IMR-90 (cell line): ENCODE measurements around the gene ZFPM1. TPM values are rescaled to one million over a fixed set of nuclear protein-coding genes. Genes with fewer than 3 reads are reported as not detected.

Experiments
- ATAC-seq: fragments of 200-7000 bp; cut with Tn5 transposase; 2 replicates; pipeline ENCODE4 v1.9.1; 2020; ENCODE audit warnings: low read depth, mild to moderate bottlenecking, moderate library complexity
- BruUV-seq: library from RNA; stranded (reverse); fragments of 400-500 nt; replicated peaks from 2 replicates; lab custom pipeline; 2021; lab: Mats Ljungman, UMichigan
- CTCF ChIA-PET: fragments of 300-600 bp; formaldehyde crosslinking; extraction: SDS; loops from one replicate; lab custom pipeline; 2021; ENCODE audit warnings: antibody characterized with exemption; lab: Yijun Ruan, JAX
- POLR2A ChIA-PET: fragments of 300-600 bp; sonication (Branson Sonifier 250); formaldehyde crosslinking; loops from one replicate; lab custom pipeline; 2022; ENCODE audit warnings: antibody characterized with exemption; ENCODE audit not compliant: unreplicated experiment; lab: Charles Lee
- DNase-seq: peaks from one replicate; pipeline ENCODE4 v3.0.0; 2013
- H2AFZ ChIP-seq: replicated peaks from 2 replicates; pipeline ENCODE3; 2013; ENCODE audit warnings: low read length, mild to moderate bottlenecking; ENCODE audit not compliant: poor library complexity
- H2AK5ac ChIP-seq: 2 replicates; pipeline ENCODE4 v1.6.1; 2013; ENCODE audit warnings: low read depth, low read length, inconsistent platforms
- H2AK9ac ChIP-seq: replicated peaks from 2 replicates; pipeline ENCODE3; 2013; ENCODE audit warnings: mild to moderate bottlenecking, low read depth, low read length, moderate library complexity; ENCODE audit not compliant: poor library complexity
- H2BK120ac ChIP-seq: 2 replicates; pipeline ENCODE4 v1.6.1; 2013; ENCODE audit warnings: low read depth, low read length, inconsistent platforms
- H2BK15ac ChIP-seq: 3 replicates; pipeline ENCODE4 v1.6.1; 2013; ENCODE audit warnings: low read depth, low read length, inconsistent platforms
- H2BK20ac ChIP-seq: 2 replicates; pipeline ENCODE4 v1.6.1; 2013; ENCODE audit warnings: low read depth, mild to moderate bottlenecking, inconsistent platforms, low read length, moderate library complexity
- H2BK5ac ChIP-seq: 2 replicates; pipeline ENCODE4 v1.6.1; 2013; ENCODE audit warnings: mild to moderate bottlenecking, low read depth, low read length, inconsistent platforms; ENCODE audit not compliant: poor library complexity, severe bottlenecking
- H3K14ac ChIP-seq: replicated peaks from 2 replicates; pipeline ENCODE4 v1.6.1; 2013; ENCODE audit warnings: low read depth, low read length, inconsistent platforms
- H3K18ac ChIP-seq: 2 replicates; pipeline ENCODE4 v1.6.1; 2013; ENCODE audit warnings: low read depth, low read length, control low read depth
- H3K23ac ChIP-seq: 2 replicates; pipeline ENCODE4 v1.6.1; 2013; ENCODE audit warnings: low read depth, low read length, inconsistent platforms
- H3K27ac ChIP-seq: 2 replicates; pipeline ENCODE4 v1.5.1; 2013; ENCODE audit warnings: mild to moderate bottlenecking, control low read depth, low read length; ENCODE audit not compliant: insufficient read depth
- H3K27me3 ChIP-seq: 2 replicates; pipeline ENCODE4 v1.6.1; 2013; ENCODE audit warnings: low read length; ENCODE audit not compliant: control insufficient read depth, insufficient read depth
- H3K36me3 ChIP-seq: 2 replicates; pipeline ENCODE4 v1.6.1; 2013; ENCODE audit warnings: low read length, mixed read lengths; ENCODE audit not compliant: control insufficient read depth, insufficient read depth
- H3K4ac ChIP-seq: 2 replicates; pipeline ENCODE4 v1.6.1; 2013; ENCODE audit warnings: low read depth, low read length, inconsistent platforms
- H3K4me1 ChIP-seq: 2 replicates; pipeline ENCODE4 v1.6.1; 2013; ENCODE audit warnings: low read length, mixed read lengths; ENCODE audit not compliant: control insufficient read depth, insufficient read depth
- H3K4me2 ChIP-seq: 2 replicates; pipeline ENCODE4 v1.6.1; 2013; ENCODE audit warnings: low read depth, mild to moderate bottlenecking, control low read depth, low read length, moderate library complexity
- H3K4me3 ChIP-seq: 2 replicates; pipeline ENCODE4 v1.5.1; 2013; ENCODE audit warnings: low read depth, mild to moderate bottlenecking, control low read depth, low read length, moderate library complexity; ENCODE audit not compliant: insufficient read depth
- H3K56ac ChIP-seq: 2 replicates; pipeline ENCODE4 v1.6.1; 2013; ENCODE audit warnings: low read length, inconsistent platforms; ENCODE audit not compliant: insufficient read depth; ENCODE audit errors: extremely low read depth
- H3K79me1 ChIP-seq, 2 experiments: 2 replicates each; pipeline ENCODE4 v1.6.1; 2013; ENCODE audit warnings: low read length in 2 of 2, inconsistent platforms in 1 of 2, low read depth in 1 of 2
- H3K9ac ChIP-seq: 2 replicates; pipeline ENCODE4 v1.6.1; 2013; ENCODE audit warnings: low read depth, low read length, control low read depth
- H3K9me1 ChIP-seq: 2 replicates; pipeline ENCODE4 v1.6.1; 2013; ENCODE audit warnings: low read length, inconsistent platforms; ENCODE audit not compliant: insufficient read depth
- H3K9me3 ChIP-seq: 2 replicates; pipeline ENCODE4 v1.6.1; 2013; ENCODE audit warnings: low read length; ENCODE audit not compliant: control insufficient read depth, insufficient read depth
- H4K20me1 ChIP-seq: 2 replicates; pipeline ENCODE4 v1.6.1; 2013; ENCODE audit warnings: low read length, inconsistent platforms; ENCODE audit not compliant: insufficient read depth
- H4K5ac ChIP-seq: 2 replicates; pipeline ENCODE4 v1.6.1; 2013; ENCODE audit warnings: mild to moderate bottlenecking, low read depth, low read length, control low read depth
- H4K8ac ChIP-seq, 2 experiments: 2 replicates each; pipeline ENCODE4 v1.6.1; 2013; ENCODE audit warnings: low read depth in 2 of 2, low read length in 2 of 2, control low read depth in 1 of 2, inconsistent platforms in 1 of 2
- H4K91ac ChIP-seq: 2 replicates; pipeline ENCODE4 v1.6.1; 2013; ENCODE audit warnings: low read depth, low read length, inconsistent platforms; ENCODE audit not compliant: insufficient read depth
- BHLHE40 ChIP-seq: fragments of 150-350 bp; IDR thresholded peaks from 2 replicates; pipeline ENCODE4 v1.6.1; 2016; ENCODE audit warnings: mild to moderate bottlenecking, low read depth, low read length
- CEBPB ChIP-seq: IDR thresholded peaks from 2 replicates; pipeline ENCODE4 v1.6.1; 2012; ENCODE audit warnings: low read depth, low read length, improper control_type of control experiment
- CHD1 ChIP-seq: IDR thresholded peaks from 2 replicates; pipeline ENCODE4 v1.6.1; 2012; ENCODE audit warnings: low read depth, low read length, improper control_type of control experiment
- FOS ChIP-seq: fragments of 150-350 bp; IDR thresholded peaks from 2 replicates; pipeline ENCODE4 v1.6.1; 2016; ENCODE audit warnings: low read depth, low read length
- MAFK ChIP-seq: IDR thresholded peaks from 2 replicates; pipeline ENCODE4 v1.6.1; 2012; ENCODE audit warnings: low read depth, low read length, improper control_type of control experiment
- MXI1 ChIP-seq: IDR thresholded peaks from 2 replicates; pipeline ENCODE4 v1.6.1; 2012; ENCODE audit warnings: low read depth, mild to moderate bottlenecking, low read length, moderate library complexity, borderline replicate concordance
- NFE2L2 ChIP-seq: fragments of 150-350 bp; IDR thresholded peaks from 2 replicates; pipeline ENCODE4 v1.6.1; 2016; ENCODE audit warnings: low read depth, mild to moderate bottlenecking, low read length
- POLR2A ChIP-seq: IDR thresholded peaks from 2 replicates; pipeline ENCODE4 v1.6.1; 2012; ENCODE audit warnings: mild to moderate bottlenecking, low read depth, low read length
- RAD21 ChIP-seq: IDR thresholded peaks from 2 replicates; pipeline ENCODE4 v1.6.1; 2012; ENCODE audit warnings: low read length, improper control_type of control experiment
- RCOR1 ChIP-seq: IDR thresholded peaks from 2 replicates; pipeline ENCODE4 v1.6.1; 2012; ENCODE audit warnings: mild to moderate bottlenecking, low read length, improper control_type of control experiment; ENCODE audit not compliant: insufficient replicate concordance
- RFX5 ChIP-seq: IDR thresholded peaks from 2 replicates; pipeline ENCODE4 v1.8.0; 2012; ENCODE audit warnings: low read depth, mild to moderate bottlenecking, low read length, moderate library complexity
- USF2 ChIP-seq: fragments of 150-350 bp; IDR thresholded peaks from 2 replicates; pipeline ENCODE4 v1.6.1; 2017; ENCODE audit warnings: mild to moderate bottlenecking, antibody characterized with exemption, low read length, low read depth
- WGBS, 2 experiments: methylation state at CpG; one replicate each; pipeline versions ENCODE4 v1.1.5 to v1.1.7; 2013; ENCODE audit warnings: missing lambda C conversion rate in 2 of 2; ENCODE audit not compliant: insufficient read length in 1 of 2; ENCODE audit errors: extremely low coverage in 2 of 2; 5-methylcytosine and 5-hydroxymethylcytosine counted together
- dilution Hi-C: fragments of 300-500 bp; cut with HindIII; formaldehyde crosslinking; loops from one replicate; pipeline ENCODE4 v1.14.3; 2018; ENCODE audit warnings: low sequenced_read_pairs; ENCODE audit not compliant: unreplicated experiment
- in situ Hi-C: fragments of 300-500 bp; cut with MboI; formaldehyde crosslinking; loops from 3 replicates; pipeline ENCODE4 v1.14.3; 2019; ENCODE audit warnings: low sequenced_read_pairs, inconsistent platforms, mixed read lengths
- intact Hi-C: fragments of 100-400 bp; cut with micrococcal nuclease; formaldehyde crosslinking; loops from 2 replicates; pipeline ENCODE4 v1.10.0; 2022
- polyA plus RNA-seq, 3 experiments: library from polyadenylated mRNA; depleted of rRNA; stranded (reverse); fragments of >200 nt; gene quantifications; 2 replicates each; pipeline ENCODE4 v1.2.3, GENCODE V29; 2012; ENCODE audit warnings: low replicate concordance in 1 of 3
- total RNA-seq: library from RNA; depleted of rRNA; stranded (reverse); fragments of >200 nt; gene quantifications from 2 replicates; pipeline ENCODE4 v1.2.3, GENCODE V29; 2012

ZFPM1 gene
- total and polyA plus RNA-seq, 2 of the 4 experiments (the other 2 are of a cell fraction) = 0.36 to 1.1 TPM

GRCh38 chr16:88419790-88420189, 33.3 kb upstream of the ZFPM1 start:
- dilution Hi-C loops (no loop called here), in situ Hi-C loops (no loop called here), intact Hi-C loops (no loop called here)
- H3K9ac ChIP-seq = no peak overlapping the region
- H3K4me3 ChIP-seq = no peak overlapping the region
- H3K56ac ChIP-seq = no peak overlapping the region
- H3K23ac ChIP-seq = no peak overlapping the region
- no peak overlapping the region for H3K4ac ChIP-seq
- peaks cover 57% of the 10 kb centered on the region for H3K36me3 ChIP-seq
- H4K5ac ChIP-seq = no peak overlapping the region
- no TSS peak for BruUV-seq
- H2BK5ac ChIP-seq = no peak overlapping the region
- peaks cover 26% of the 10 kb centered on the region for H3K9me1 ChIP-seq
- no peak overlapping the region for H2BK20ac ChIP-seq
- POLR2A ChIA-PET = no interaction called here
- no peak overlapping the region for H3K4me2 ChIP-seq
- no peak overlapping the region for H3K14ac ChIP-seq
- H3K27me3 ChIP-seq = no peaks in the 10 kb centered on the region
- no peak overlapping the region for H4K91ac ChIP-seq
- no peak overlapping the region for H2AFZ ChIP-seq
- CTCF ChIA-PET = no interaction called here
- no peaks in the 10 kb centered on the region for H3K9me3 ChIP-seq
- H4K8ac ChIP-seq = no peak overlapping the region; a peak in 1 of 4 replicates
- H2AK9ac ChIP-seq = no peak overlapping the region
- H2BK15ac ChIP-seq = no peak overlapping the region
- H3K27ac ChIP-seq = no peak overlapping the region
- ATAC-seq (no peak), DNase-seq (no peak)
- no peaks in the 10 kb centered on the region; the same call in none of the 2 replicates for H3K4me1 ChIP-seq
- H3K18ac ChIP-seq = no peak overlapping the region
- no peak for TF ChIP-seq NFE2L2
- no peak for TF ChIP-seq CHD1
- no peak for TF ChIP-seq FOS
- TF ChIP-seq USF2 = no peak
- TF ChIP-seq RFX5 = no peak
- TF ChIP-seq POLR2A = no peak
- no peak for TF ChIP-seq RCOR1
- TF ChIP-seq CEBPB = no peak
- no peak for TF ChIP-seq BHLHE40
- no peak for TF ChIP-seq RAD21
- no peak for TF ChIP-seq MXI1
- no peak for TF ChIP-seq MAFK
- no CpG with 5 or more reads among the region's 10 CpGs for WGBS, 2 experiments
- H2AK5ac ChIP-seq = no peak overlapping the region
- no peak overlapping the region for H2BK120ac ChIP-seq
- H4K20me1 ChIP-seq = peaks cover 99% of the 10 kb centered on the region
- peaks cover 26 to 96% of the 10 kb centered on the region in 2 experiments for H3K79me1 ChIP-seq
